GM12874 (cell line): ENCODE results near the gene ARHGAP24.

Source experiments
- CTCF ChIP-seq: IDR thresholded peaks from 2 replicates; pipeline ENCODE4 v1.5.1; 2011; ENCODE audit warnings: low read depth, mild to moderate bottlenecking, control low read depth, low read length, moderate library complexity; ENCODE audit not compliant: insufficient read depth

The ARHGAP24 gene

GRCh38 chr4:85901500-85901899 is 426.6 kb downstream of the ARHGAP24 start:
- TF ChIP-seq CTCF = no peak

- TF ChIP-seq CTCF = no peak
Observed at GRCh38 chr4:85905761-85906160, 430.8 kb downstream of the ARHGAP24 start.

GRCh38 chr4:85907001-85907400 is 432.1 kb downstream of the ARHGAP24 start:
- TF ChIP-seq CTCF = no peak

GRCh38 chr4:85909851-85910250 is 434.9 kb downstream of the ARHGAP24 start:
- no peak for TF ChIP-seq CTCF

- no peak for TF ChIP-seq CTCF
Observed at GRCh38 chr4:85910985-85911384, 436.0 kb downstream of the ARHGAP24 start.

GRCh38 chr4:85913931-85914694 is 439.2 kb downstream of the ARHGAP24 start:
- TF ChIP-seq CTCF = no peak

GRCh38 chr4:85919200-85919887 is 444.4 kb downstream of the ARHGAP24 start:
- TF ChIP-seq CTCF = no peak
